Ovary (tissue), 9 donors: ENCODE results near the gene MRTFA. TPM values are rescaled to one million over a fixed set of nuclear protein-coding genes. Genes with fewer than 3 reads are reported as not detected.

ENCODE experiments used
- DNase-seq, 5 donors: peaks; one replicate each; pipeline ENCODE4 v3.0.0-alpha.2; 2019 to 2020
- H3K27ac ChIP-seq, 2 donors: fragments of 200-600 bp; one replicate each; pipeline versions ENCODE4 v1.5.1 to v1.8.0; 2019 to 2022
- H3K27me3 ChIP-seq: fragments of 200-600 bp; one replicate; pipeline ENCODE4 v1.8.0; 2022
- H3K36me3 ChIP-seq: fragments of 200-600 bp; sonication (generic); one replicate; pipeline ENCODE4 v1.5.1; 2019
- H3K4me1 ChIP-seq: one replicate; pipeline ENCODE4 v1.8.1; 2013; ENCODE audit warnings: mild to moderate bottlenecking, moderate library complexity; ENCODE audit not compliant: insufficient read depth
- H3K4me3 ChIP-seq: fragments of 200-600 bp; sonication (generic); one replicate; pipeline ENCODE4 v1.5.1; 2017
- H3K9me3 ChIP-seq, 2 donors: fragments of 200-600 bp in 1 of 2; sonication (generic) in 1 of 2; one replicate each; pipeline versions ENCODE4 v1.5.1 to v1.8.1; 2013 to 2019; ENCODE audit warnings: mild to moderate bottlenecking in 1 of 2, moderate library complexity in 1 of 2
- CTCF ChIP-seq, 3 donors: fragments of 450-650 bp in 2 of 3; fragments of 200-600 bp in 1 of 3; IDR thresholded peaks; one replicate each; pipeline versions ENCODE4 v1.5.1 to v1.8.0; 2016 to 2022; ENCODE audit warnings: antibody characterized with exemption in 3 of 3, mild to moderate bottlenecking in 1 of 3
- EP300 ChIP-seq: sonication (generic); formaldehyde crosslinking; IDR thresholded peaks from one replicate; pipeline ENCODE4 v1.6.1; 2017; ENCODE audit warnings: antibody characterized with exemption
- POLR2A ChIP-seq: fragments of 450-650 bp; IDR thresholded peaks from one replicate; pipeline ENCODE4 v1.6.1; 2017; ENCODE audit warnings: antibody characterized with exemption, mild to moderate bottlenecking, moderate library complexity
- WGBS, 3 donors: extraction: QIAGEN DNeasy Blood & Tissue Kit in 1 of 3; methylation state at CpG; one replicate each; pipeline versions ENCODE4 v1.1.5 to v1.1.7; 2013 to 2017; 5-methylcytosine and 5-hydroxymethylcytosine counted together
- intact Hi-C, 4 donors: fragments of 100-400 bp; cut with DNase I; formaldehyde crosslinking; loops; one replicate each; pipeline versions ENCODE4 v1.11.0 to v1.15.1; 2022 to 2023
- polyA plus RNA-seq, 2 donors: library from polyadenylated mRNA; stranded (reverse); fragments of 200-250 nt in 1 of 2; fragments of 350-450 nt in 1 of 2; fragmentation: Illumina TruSeq in 1 of 2; extraction: RNeasy Lipid Tissue Mini Kit (QIAGEN cat#74804) in 1 of 2; gene quantifications; one replicate each; pipeline ENCODE4 v1.2.3, GENCODE V29; 2013 to 2014
- total RNA-seq, 7 donors: library from RNA; depleted of rRNA in 2 of 7; stranded (reverse); fragments of >200 nt in 2 of 7; fragmentation: NEBNext Ultra II Directional in 3 of 7; extraction: Animal tissue kit (Norgen Biotek cat#: 25700) in 3 of 7; gene quantifications; one replicate each; pipeline versions ENCODE4 v1.1.0 to v1.2.4, GENCODE V29; 2016 to 2023
- donor health status: DM: no; HTN: no; CAD: no; lungs with moderate emphysema.
- donor health status: DM: no; HTN: no; CAD: no.
- donor health status: Bipolar disorder and iron deficiency.
- donor health status: DM: yes; HTN: yes; CAD: no.
- donor health status: DM: no; HTN: no; CAD: no.
- donor health status: DM: yes; HTN: yes; CAD: no.

Gene MRTFA
- total and polyA plus RNA-seq, 9 donors = 15.4 to 59.7 (median 54.9) TPM

GRCh38 chr22:40406063-40406890 lies 230.2 kb downstream of the MRTFA start:
- Histone ChIP-seq H3K36me3 (no peaks in the 10 kb centered on the region), H3K4me1 (no peaks in the 10 kb centered on the region), H3K27me3 (no peaks in the 10 kb centered on the region), H3K4me3 (no peak overlapping the region), H3K27ac (no peak overlapping the region), H3K9me3 (no peaks in the 10 kb centered on the region)
- DNase-seq = no peak
- 86 to 93% (median 87%) methylated on average over 26 to 31 of the region's 31 CpGs for WGBS, 3 donors
- intact Hi-C loops = no loop called here
- TF ChIP-seq POLR2A (no peak), CTCF (IDR thresholded peaks at IDR 0.05) (no peak), EP300 (no peak)

GRCh38 chr22:40405178-40406062 lies 231.1 kb downstream of the MRTFA start:
- H3K36me3 ChIP-seq = no peaks in the 10 kb centered on the region
- 87 to 91% (median 88%) methylated on average over 27 to 28 of the region's 28 CpGs for WGBS, 3 donors

GRCh38 chr22:40404251-40405177 lies 232.0 kb downstream of the MRTFA start:
- H3K9me3 ChIP-seq = no peaks in the 10 kb centered on the region
- TF ChIP-seq POLR2A (no peak), EP300 (no peak), CTCF (IDR thresholded peaks at IDR 0.05) (no peak)
- no peaks in the 10 kb centered on the region for H3K27me3 ChIP-seq
- no peaks in the 10 kb centered on the region for H3K4me1 ChIP-seq
- intact Hi-C loops = no loop called here
- WGBS, 3 donors = 73 to 81% (median 73%) methylated on average over 25 of the region's 25 CpGs
- DNase-seq = no peak
- H3K27ac ChIP-seq = no peak overlapping the region
- no peaks in the 10 kb centered on the region for H3K36me3 ChIP-seq
- no peak overlapping the region for H3K4me3 ChIP-seq

More at GRCh38 chr22:40405178-40406062, 231.1 kb downstream of the MRTFA start:
- H3K4me3 ChIP-seq = no peak overlapping the region
- H3K4me1 ChIP-seq = no peaks in the 10 kb centered on the region
- H3K27me3 ChIP-seq = no peaks in the 10 kb centered on the region
- DNase-seq = no peak
- no peak overlapping the region for H3K27ac ChIP-seq
- no peaks in the 10 kb centered on the region for H3K9me3 ChIP-seq
- TF ChIP-seq EP300 (no peak), CTCF (IDR thresholded peaks at IDR 0.05) (no peak), POLR2A (no peak)
- intact Hi-C loops = no loop called here

GRCh38 chr22:40403651-40404050 lies 232.9 kb downstream of the MRTFA start:
- Histone ChIP-seq H3K4me1 (no peaks in the 10 kb centered on the region), H3K4me3 (no peak overlapping the region), H3K27ac (no peak overlapping the region), H3K9me3 (no peaks in the 10 kb centered on the region), H3K27me3 (no peaks in the 10 kb centered on the region), H3K36me3 (no peaks in the 10 kb centered on the region)
- no peak for DNase-seq
- 86 to 89% (median 87%) methylated on average over 7 of the region's 7 CpGs for WGBS, 3 donors
- intact Hi-C loops = no loop called here
- TF ChIP-seq POLR2A = no peak
- no peak for TF ChIP-seq EP300
- no peak for TF ChIP-seq CTCF (IDR thresholded peaks at IDR 0.05)
